PFSK-1 (cell line): ENCODE measurements around the gene BIRC7.

Experiments used
- FOXP2 ChIP-seq: optimal IDR thresholded peaks from 2 replicates; pipeline ENCODE3; 2011; ENCODE audit warnings: borderline replicate concordance, control low read depth, inconsistent platforms; ENCODE audit not compliant: insufficient read depth; ENCODE audit errors: extremely low read length, extremely low read depth
- POLR2AphosphoS5 ChIP-seq: IDR thresholded peaks from 2 replicates; pipeline ENCODE4 v1.6.1; 2012; ENCODE audit warnings: low read depth, mild to moderate bottlenecking, control low read depth, low read length, moderate library complexity
- SIN3A ChIP-seq: IDR thresholded peaks from 2 replicates; pipeline ENCODE4 v1.6.1; 2012; ENCODE audit warnings: mild to moderate bottlenecking, low read length, moderate library complexity, borderline replicate concordance; ENCODE audit not compliant: insufficient read depth
- TAF1 ChIP-seq: IDR thresholded peaks from 2 replicates; pipeline ENCODE4 v1.6.1; 2012; ENCODE audit warnings: low read length, control low read depth, borderline replicate concordance; ENCODE audit not compliant: insufficient read depth
- TF ChIP-seq, protein P1 (sequence below), 2 experiments: IDR thresholded peaks; 2 replicates each; pipeline versions ENCODE4 v1.6.1 to v1.8.0; 2011 to 2012; ENCODE audit warnings: low read depth in 2 of 2, low read length in 2 of 2, control low read depth in 1 of 2, inconsistent platforms in 1 of 2, mild to moderate bottlenecking in 1 of 2, moderate library complexity in 1 of 2; ENCODE audit not compliant: insufficient read depth in 1 of 2

BIRC7 gene

DNA sequence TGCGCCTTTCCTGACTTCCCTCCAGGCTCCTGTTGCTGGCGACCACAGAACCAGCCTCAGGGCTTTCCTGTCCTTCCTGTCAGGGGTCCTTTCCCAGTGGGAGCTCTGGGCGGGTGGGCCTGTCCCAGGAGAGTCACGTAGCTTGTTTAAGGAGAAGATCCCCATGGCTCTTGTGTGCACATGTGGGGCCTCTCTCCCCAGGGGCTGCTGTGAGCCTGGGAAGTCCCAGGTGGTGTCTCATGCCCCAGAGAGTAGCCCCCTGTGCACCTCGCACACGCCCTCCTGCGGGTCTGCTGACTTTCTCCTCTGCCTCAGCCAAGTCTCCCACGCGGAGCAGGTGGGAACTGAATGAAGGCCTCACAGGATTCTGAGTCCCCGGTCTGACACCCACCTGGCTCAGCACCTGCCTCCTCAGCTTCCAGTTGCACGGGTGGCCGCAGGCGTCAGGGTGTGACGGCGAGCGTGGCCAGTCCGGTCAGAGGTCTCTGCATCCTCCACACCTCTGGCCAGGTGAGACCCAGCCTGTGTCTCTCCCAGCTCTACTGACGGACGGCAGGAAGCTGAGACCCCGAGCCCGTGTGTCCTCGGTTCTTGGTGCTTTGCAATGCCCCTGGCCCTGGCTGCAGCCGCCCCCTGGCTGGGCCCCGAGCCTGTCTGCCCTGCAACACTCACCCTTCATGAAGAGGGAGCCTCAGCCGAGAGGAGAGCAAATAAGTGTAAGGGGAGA, 24.2 kb downstream of the BIRC7 start:
- TF ChIP-seq TAF1 (no peak), POLR2AphosphoS5 (no peak), SIN3A (no peak), FOXP2 (no peak)
- TF ChIP-seq, protein P1, sequence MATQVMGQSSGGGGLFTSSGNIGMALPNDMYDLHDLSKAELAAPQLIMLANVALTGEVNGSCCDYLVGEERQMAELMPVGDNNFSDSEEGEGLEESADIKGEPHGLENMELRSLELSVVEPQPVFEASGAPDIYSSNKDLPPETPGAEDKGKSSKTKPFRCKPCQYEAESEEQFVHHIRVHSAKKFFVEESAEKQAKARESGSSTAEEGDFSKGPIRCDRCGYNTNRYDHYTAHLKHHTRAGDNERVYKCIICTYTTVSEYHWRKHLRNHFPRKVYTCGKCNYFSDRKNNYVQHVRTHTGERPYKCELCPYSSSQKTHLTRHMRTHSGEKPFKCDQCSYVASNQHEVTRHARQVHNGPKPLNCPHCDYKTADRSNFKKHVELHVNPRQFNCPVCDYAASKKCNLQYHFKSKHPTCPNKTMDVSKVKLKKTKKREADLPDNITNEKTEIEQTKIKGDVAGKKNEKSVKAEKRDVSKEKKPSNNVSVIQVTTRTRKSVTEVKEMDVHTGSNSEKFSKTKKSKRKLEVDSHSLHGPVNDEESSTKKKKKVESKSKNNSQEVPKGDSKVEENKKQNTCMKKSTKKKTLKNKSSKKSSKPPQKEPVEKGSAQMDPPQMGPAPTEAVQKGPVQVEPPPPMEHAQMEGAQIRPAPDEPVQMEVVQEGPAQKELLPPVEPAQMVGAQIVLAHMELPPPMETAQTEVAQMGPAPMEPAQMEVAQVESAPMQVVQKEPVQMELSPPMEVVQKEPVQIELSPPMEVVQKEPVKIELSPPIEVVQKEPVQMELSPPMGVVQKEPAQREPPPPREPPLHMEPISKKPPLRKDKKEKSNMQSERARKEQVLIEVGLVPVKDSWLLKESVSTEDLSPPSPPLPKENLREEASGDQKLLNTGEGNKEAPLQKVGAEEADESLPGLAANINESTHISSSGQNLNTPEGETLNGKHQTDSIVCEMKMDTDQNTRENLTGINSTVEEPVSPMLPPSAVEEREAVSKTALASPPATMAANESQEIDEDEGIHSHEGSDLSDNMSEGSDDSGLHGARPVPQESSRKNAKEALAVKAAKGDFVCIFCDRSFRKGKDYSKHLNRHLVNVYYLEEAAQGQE (IDR thresholded peaks at IDR 0.05; ENCODE audit: insufficient read depth in 1 of 2, low read depth in 2 of 2, low read length in 2 of 2), result no peak

DNA sequence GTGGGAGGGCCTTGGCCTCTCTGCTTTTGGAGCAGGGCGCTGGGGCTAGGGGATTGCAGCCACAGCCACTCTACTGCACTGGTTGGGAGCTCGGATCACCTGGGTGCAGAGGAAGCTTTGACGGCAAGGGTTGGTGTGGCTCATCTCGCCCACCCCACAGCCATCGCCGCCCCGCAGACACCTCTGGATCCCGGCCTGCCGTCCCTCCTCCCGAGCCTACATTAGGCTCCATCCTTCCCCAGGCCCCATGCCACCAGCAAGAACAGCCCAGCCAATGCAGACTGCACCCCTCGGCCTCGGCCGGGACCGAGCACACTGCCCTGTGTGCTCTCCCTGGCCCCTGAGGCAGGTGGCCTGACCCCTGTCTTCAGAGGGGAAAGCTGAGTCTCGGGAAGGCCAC, 24.8 kb downstream of the BIRC7 start:
- no peak for TF ChIP-seq SIN3A
- TF ChIP-seq TAF1, result no peak
- no peak for TF ChIP-seq POLR2AphosphoS5

DNA sequence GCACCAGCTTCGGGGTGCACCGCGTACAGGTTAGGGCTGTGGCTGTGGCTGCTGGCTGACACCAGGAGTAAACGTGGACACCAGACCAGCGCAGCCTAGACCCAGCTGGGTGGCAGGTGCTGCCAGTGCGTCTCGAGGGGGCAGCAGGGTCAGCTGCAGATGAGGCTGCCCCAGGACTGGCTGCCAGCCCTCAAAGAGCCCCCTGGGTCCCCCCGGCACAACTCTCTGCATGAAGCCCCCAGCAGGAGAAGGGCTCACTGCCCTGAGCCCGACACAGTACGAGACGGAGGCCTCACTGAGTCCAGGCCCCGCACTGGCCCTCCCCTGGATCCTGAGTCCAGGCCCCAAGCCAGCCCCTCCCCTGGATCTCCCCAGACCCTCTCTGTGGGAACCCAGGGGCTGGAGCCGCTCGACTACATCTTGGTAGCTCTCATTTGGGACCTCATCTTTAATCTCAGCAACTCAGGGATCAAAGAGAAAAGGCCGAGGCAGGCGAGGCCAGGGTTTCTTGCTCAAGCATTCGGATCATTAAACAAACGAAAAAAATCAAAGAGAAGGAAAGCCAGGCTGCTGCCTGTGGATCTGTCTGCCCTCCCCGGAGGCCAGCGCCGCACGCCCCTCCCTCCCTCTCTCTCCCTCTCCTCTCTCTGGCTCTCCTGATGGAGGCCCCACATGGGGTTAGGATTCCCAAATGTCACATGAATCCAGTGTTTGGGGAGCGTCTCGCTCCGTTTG, 25.5 kb downstream of the BIRC7 start:
- no peak for TF ChIP-seq TAF1
- TF ChIP-seq, protein P1 (IDR thresholded peaks at IDR 0.05; ENCODE audit: insufficient read depth in 1 of 2, low read depth in 2 of 2, low read length in 2 of 2), result no peak
- TF ChIP-seq SIN3A, result no peak
- TF ChIP-seq FOXP2, result no peak
- no peak for TF ChIP-seq POLR2AphosphoS5

DNA sequence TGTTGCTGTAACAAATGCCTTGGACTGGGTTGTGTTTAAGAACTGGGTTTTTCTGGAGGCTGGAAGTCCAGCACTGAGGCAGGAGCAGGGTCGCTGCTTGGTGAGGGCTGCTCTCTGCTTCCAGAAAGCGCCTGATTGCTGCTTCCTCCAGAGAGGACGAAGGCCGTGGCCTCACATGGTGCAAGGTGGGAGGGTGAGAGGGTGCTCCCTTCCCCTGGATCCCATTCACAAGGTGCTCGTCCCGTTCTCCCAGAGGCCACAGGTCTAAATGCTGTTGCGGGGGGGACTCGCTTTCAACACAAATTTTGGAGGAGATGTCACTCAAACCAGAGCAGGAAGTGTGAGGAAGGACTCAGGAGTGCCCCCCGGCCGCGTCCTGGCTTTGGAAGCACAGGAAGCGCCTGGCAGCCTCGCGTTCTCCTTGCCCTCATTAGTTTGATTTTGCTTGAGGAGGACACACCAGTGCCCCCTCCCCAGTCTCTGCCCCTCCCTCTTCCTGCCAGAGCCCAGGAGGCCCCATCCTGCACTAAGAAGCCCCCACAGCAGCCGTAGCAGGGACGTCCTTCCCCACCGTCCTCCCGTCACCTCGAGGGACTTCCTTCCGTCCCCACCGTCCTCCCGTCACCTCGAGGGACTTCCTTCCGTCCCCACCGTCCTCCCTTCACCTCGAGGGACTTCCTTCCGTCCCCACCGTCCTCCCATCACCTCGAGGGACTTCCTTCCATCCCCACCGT, 26.3 kb downstream of the BIRC7 start:
- TF ChIP-seq FOXP2, result no peak
- no peak for TF ChIP-seq SIN3A
- no peak for TF ChIP-seq POLR2AphosphoS5
- TF ChIP-seq, protein P1 (IDR thresholded peaks at IDR 0.05; ENCODE audit: insufficient read depth in 1 of 2, low read depth in 2 of 2, low read length in 2 of 2), result no peak
- TF ChIP-seq TAF1, result no peak

DNA sequence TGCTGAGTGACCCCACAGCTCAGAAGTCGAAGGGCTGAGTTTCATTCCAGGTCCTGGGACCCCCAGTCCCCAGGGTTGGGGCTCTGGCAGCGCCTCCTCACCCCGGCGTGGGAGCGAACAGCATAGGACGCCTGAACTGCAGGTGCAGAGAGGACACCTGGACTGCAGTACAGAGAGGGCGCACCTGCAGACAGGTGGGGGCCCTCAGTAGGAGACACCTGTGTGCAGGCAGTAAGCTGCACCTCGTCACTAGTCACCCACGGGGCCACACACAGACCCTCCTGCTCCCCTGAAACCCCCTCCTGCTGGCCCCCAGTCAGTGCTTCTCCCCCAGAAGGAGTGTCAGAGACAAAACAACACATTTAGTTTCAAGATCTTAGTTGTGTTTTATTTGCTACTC, 27.1 kb downstream of the BIRC7 start:
- TF ChIP-seq TAF1 (no peak), SIN3A (no peak), POLR2AphosphoS5 (no peak), FOXP2 (no peak)
- TF ChIP-seq, protein P1 (IDR thresholded peaks at IDR 0.05; ENCODE audit: insufficient read depth in 1 of 2, low read depth in 2 of 2, low read length in 2 of 2), result no peak
